ENCODE results near the gene MGMT. TPM values are rescaled to one million over a fixed set of nuclear protein-coding genes. Genes with fewer than 3 reads are reported as not detected.

The MGMT gene
- total and polyA plus RNA-seq, 2 donors from 2014 or later, result 25.9 to 70.0 TPM

DNA sequence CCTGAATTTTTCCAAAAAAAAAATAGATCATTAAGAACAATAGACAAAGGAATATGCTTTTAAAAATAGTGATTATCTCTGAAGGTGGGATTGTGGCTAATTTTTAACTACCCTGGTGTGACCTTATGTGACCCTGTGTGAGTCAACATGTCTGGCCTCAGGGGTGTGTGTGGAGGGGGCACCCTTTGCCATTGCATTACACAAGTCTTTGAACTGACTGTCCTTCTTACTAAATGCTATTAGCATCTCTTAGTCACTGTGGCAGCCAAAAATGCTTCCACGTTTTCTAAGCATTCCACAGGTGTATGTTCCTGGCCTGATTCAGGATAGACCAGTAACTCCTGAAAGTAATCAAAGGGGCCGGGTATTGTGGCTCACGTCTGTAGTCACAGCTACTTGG lies 175.4 kb downstream of the MGMT start:
- TF ChIP-seq, protein P1, sequence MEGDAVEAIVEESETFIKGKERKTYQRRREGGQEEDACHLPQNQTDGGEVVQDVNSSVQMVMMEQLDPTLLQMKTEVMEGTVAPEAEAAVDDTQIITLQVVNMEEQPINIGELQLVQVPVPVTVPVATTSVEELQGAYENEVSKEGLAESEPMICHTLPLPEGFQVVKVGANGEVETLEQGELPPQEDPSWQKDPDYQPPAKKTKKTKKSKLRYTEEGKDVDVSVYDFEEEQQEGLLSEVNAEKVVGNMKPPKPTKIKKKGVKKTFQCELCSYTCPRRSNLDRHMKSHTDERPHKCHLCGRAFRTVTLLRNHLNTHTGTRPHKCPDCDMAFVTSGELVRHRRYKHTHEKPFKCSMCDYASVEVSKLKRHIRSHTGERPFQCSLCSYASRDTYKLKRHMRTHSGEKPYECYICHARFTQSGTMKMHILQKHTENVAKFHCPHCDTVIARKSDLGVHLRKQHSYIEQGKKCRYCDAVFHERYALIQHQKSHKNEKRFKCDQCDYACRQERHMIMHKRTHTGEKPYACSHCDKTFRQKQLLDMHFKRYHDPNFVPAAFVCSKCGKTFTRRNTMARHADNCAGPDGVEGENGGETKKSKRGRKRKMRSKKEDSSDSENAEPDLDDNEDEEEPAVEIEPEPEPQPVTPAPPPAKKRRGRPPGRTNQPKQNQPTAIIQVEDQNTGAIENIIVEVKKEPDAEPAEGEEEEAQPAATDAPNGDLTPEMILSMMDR (IDR thresholded peaks at IDR 0.05; ENCODE audit: borderline replicate concordance, extremely low read depth, insufficient read depth), result no peak
- Histone ChIP-seq H3K9ac (ENCODE audit: low read length in 3 of 3) (no peak overlapping the region), H3K27me3 (ENCODE audit: control insufficient read depth, insufficient read depth, low read length) (no peaks in the 10 kb centered on the region), H3K4me3 (ENCODE audit: low read length in 3 of 3) (no peak overlapping the region), H3K36me3 (ENCODE audit: control insufficient read depth in 2 of 3, insufficient read depth in 3 of 3, low read length in 3 of 3) (no peaks in the 10 kb centered on the region), H3K9me3 (ENCODE audit: control insufficient read depth in 2 of 3, insufficient read depth in 1 of 3, low read length in 3 of 3) (no peaks in the 10 kb centered on the region), H3K4me1 (ENCODE audit: control insufficient read depth in 2 of 3, insufficient read depth in 2 of 3, low read depth in 1 of 3, low read length in 3 of 3) (no peaks in the 10 kb centered on the region), H3K27ac (ENCODE audit: low read depth in 2 of 2, low read length in 2 of 2) (no peak overlapping the region)
- intact Hi-C loops (cut with DNase I), result no loop called here
- no peak for DNase-seq
- no peak for FAIRE-seq

DNA sequence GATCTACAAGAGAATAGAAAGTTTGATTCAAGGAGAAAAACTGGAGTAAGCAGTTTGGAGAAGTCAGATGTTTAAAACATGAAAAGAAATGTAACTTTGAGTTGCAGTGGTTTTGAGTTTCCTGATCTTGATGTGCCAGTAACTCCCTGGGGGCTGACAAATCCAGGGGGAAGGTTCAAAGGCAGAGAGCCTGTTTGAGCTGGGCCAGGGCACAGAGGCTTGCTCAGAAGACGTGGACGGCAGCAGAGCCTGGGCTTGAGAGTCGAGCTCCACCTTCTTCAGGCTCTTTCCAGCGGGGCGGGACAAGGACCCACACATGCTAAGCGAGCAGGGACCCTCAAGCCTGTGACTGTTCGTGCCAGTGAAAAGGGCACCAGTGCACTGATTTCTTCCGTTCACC lies 176.2 kb downstream of the MGMT start:
- intact Hi-C loops (cut with DNase I), result no loop called here
- no peaks in the 10 kb centered on the region for H3K4me1 ChIP-seq (ENCODE audit: control insufficient read depth in 2 of 3, insufficient read depth in 2 of 3, low read depth in 1 of 3, low read length in 3 of 3)
- no peak overlapping the region for H3K27ac ChIP-seq (ENCODE audit: low read depth in 2 of 2, low read length in 2 of 2)
- no peaks in the 10 kb centered on the region for H3K36me3 ChIP-seq (ENCODE audit: control insufficient read depth in 2 of 3, insufficient read depth in 3 of 3, low read length in 3 of 3)
- TF ChIP-seq, protein P1 (IDR thresholded peaks at IDR 0.05; ENCODE audit: borderline replicate concordance, extremely low read depth, insufficient read depth), result no peak
- no peak overlapping the region for H3K4me3 ChIP-seq (ENCODE audit: low read length in 3 of 3)
- no peaks in the 10 kb centered on the region for H3K9me3 ChIP-seq (ENCODE audit: control insufficient read depth in 2 of 3, insufficient read depth in 1 of 3, low read length in 3 of 3)
- H3K27me3 ChIP-seq (ENCODE audit: control insufficient read depth, insufficient read depth, low read length), result no peaks in the 10 kb centered on the region
- DNase-seq, result no peak
- no peak overlapping the region for H3K9ac ChIP-seq (ENCODE audit: low read length in 3 of 3)
- no peak for FAIRE-seq

DNA sequence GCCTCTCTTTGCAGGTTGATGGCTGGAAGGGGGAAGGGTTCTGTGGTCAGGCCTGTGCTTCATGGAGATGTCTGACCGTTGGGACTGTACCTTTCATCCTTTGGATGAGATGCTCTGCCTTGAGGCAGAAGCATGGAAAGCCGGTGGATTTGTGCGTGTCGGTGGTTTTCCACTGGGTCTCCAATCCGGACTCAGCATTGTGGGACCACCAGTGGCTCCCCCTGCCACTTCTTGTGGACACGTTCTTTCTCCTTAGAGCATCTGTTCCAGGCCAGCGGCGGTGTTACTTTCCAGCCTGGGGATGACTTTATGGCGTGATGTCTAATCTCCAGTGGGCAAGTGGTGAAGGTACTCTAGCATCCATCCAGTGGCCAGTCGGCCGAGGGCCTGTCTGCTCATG lies 178.4 kb downstream of the MGMT start:
- TF ChIP-seq, protein P1 (IDR thresholded peaks at IDR 0.05; ENCODE audit: borderline replicate concordance, extremely low read depth, insufficient read depth), result no peak
- FAIRE-seq (no peak), DNase-seq (no peak)
- no peak overlapping the region for H3K4me3 ChIP-seq (ENCODE audit: low read length in 3 of 3)
- H3K27ac ChIP-seq (ENCODE audit: low read depth in 2 of 2, low read length in 2 of 2), result no peak overlapping the region
- H3K4me1 ChIP-seq (ENCODE audit: control insufficient read depth in 2 of 3, insufficient read depth in 2 of 3, low read depth in 1 of 3, low read length in 3 of 3), result no peaks in the 10 kb centered on the region
- H3K9me3 ChIP-seq (ENCODE audit: control insufficient read depth in 2 of 3, insufficient read depth in 1 of 3, low read length in 3 of 3), result no peaks in the 10 kb centered on the region
- intact Hi-C loops (cut with DNase I), result no loop called here
- H3K9ac ChIP-seq (ENCODE audit: low read length in 3 of 3), result no peak overlapping the region
- no peaks in the 10 kb centered on the region for H3K27me3 ChIP-seq (ENCODE audit: control insufficient read depth, insufficient read depth, low read length)
- H3K36me3 ChIP-seq (ENCODE audit: control insufficient read depth in 2 of 3, insufficient read depth in 3 of 3, low read length in 3 of 3), result no peaks in the 10 kb centered on the region

DNA sequence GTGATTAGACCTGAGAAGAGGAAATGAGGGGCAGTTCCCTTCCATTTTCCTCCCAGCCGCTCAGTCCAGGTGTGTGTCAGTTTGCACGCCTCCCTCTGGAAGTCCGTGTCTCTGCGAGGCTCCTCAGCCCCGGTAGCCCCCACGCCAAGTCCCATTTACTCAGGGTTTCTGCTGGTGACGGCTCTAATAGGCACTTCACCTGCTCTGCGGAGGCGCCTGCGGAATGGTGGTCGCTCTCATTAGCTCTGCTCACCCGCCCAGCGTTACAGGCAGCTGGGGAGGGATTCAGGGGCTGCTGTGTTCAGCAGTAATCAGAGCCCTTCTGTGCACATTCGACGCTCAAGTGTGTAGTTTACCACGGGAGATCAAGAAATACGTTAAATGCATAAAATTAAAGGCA lies 179.9 kb downstream of the MGMT start:
- H3K27me3 ChIP-seq (ENCODE audit: control insufficient read depth, insufficient read depth, low read length), result no peaks in the 10 kb centered on the region
- no peak overlapping the region for H3K4me3 ChIP-seq (ENCODE audit: low read length in 3 of 3)
- intact Hi-C loops (cut with DNase I), result no loop called here
- H3K9ac ChIP-seq (ENCODE audit: low read length in 3 of 3), result no peak overlapping the region
- no peaks in the 10 kb centered on the region for H3K36me3 ChIP-seq (ENCODE audit: control insufficient read depth in 2 of 3, insufficient read depth in 3 of 3, low read length in 3 of 3)
- no peaks in the 10 kb centered on the region for H3K4me1 ChIP-seq (ENCODE audit: control insufficient read depth in 2 of 3, insufficient read depth in 2 of 3, low read depth in 1 of 3, low read length in 3 of 3)
- TF ChIP-seq, protein P1 (IDR thresholded peaks at IDR 0.05; ENCODE audit: borderline replicate concordance, extremely low read depth, insufficient read depth), result no peak
- no peak for FAIRE-seq
- H3K27ac ChIP-seq (ENCODE audit: low read depth in 2 of 2, low read length in 2 of 2), result no peak overlapping the region
- H3K9me3 ChIP-seq (ENCODE audit: control insufficient read depth in 2 of 3, insufficient read depth in 1 of 3, low read length in 3 of 3), result no peaks in the 10 kb centered on the region
- DNase-seq, result no peak
